Spleen (tissue), 11 donors: ENCODE results near the gene GABRG1. TPM values are rescaled to one million over a fixed set of nuclear protein-coding genes. Genes with fewer than 3 reads are reported as not detected.

ENCODE experiments used
- DNase-seq: peaks from one replicate; pipeline ENCODE4 v3.0.0-alpha.2; 2020
- H3K27ac ChIP-seq, 8 donors: fragments of 200-600 bp; sonication (generic) in 7 of 8; 1 replicate in 4 of 8; 2 replicates in 4 of 8; pipeline versions ENCODE4 v1.5.0 to v1.8.0; 2016 to 2021; ENCODE audit warnings: inconsistent platforms in 4 of 8, mild to moderate bottlenecking in 4 of 8, moderate library complexity in 1 of 8
- H3K27me3 ChIP-seq, 7 donors: fragments of 200-600 bp; sonication (generic) in 6 of 7; replicated peaks in 1 of 7; 1 replicate in 4 of 7; 2 replicates in 3 of 7; pipeline versions ENCODE4 v1.5.0 to v1.8.0; 2016 to 2021; ENCODE audit warnings: inconsistent platforms in 3 of 7, mild to moderate bottlenecking in 1 of 7
- H3K36me3 ChIP-seq, 6 donors: fragments of 200-600 bp; sonication (generic) in 5 of 6; 1 replicate in 4 of 6; 2 replicates in 2 of 6; pipeline versions ENCODE4 v1.5.0 to v1.8.0; 2016 to 2021; ENCODE audit warnings: inconsistent platforms in 2 of 6
- H3K4me1 ChIP-seq, 6 donors: fragments of 200-600 bp; sonication (generic) in 5 of 6; 1 replicate in 3 of 6; 2 replicates in 3 of 6; pipeline versions ENCODE4 v1.5.0 to v1.8.0; 2016 to 2021; ENCODE audit warnings: inconsistent platforms in 3 of 6
- H3K4me3 ChIP-seq, 8 donors: fragments of 200-600 bp; sonication (generic) in 7 of 8; 1 replicate in 4 of 8; 2 replicates in 4 of 8; pipeline versions ENCODE4 v1.5.0 to v1.8.0; 2016 to 2021; ENCODE audit warnings: inconsistent platforms in 4 of 8, mild to moderate bottlenecking in 4 of 8, moderate library complexity in 2 of 8
- H3K9me3 ChIP-seq, 8 donors: fragments of 200-600 bp; sonication (generic) in 7 of 8; 1 replicate in 4 of 8; 2 replicates in 4 of 8; pipeline versions ENCODE4 v1.5.0 to v1.8.0; 2016 to 2021; ENCODE audit warnings: inconsistent platforms in 4 of 8
- POLR2A ChIP-seq, 3 donors: fragments of 450-650 bp; IDR thresholded peaks; one replicate each; pipeline ENCODE4 v1.5.1; 2017; ENCODE audit warnings: antibody characterized with exemption in 3 of 3, mild to moderate bottlenecking in 1 of 3
- POLR2AphosphoS5 ChIP-seq, 3 donors: sonication (generic); formaldehyde crosslinking; IDR thresholded peaks; one replicate each; pipeline ENCODE4 v1.5.1; 2017; ENCODE audit warnings: antibody characterized with exemption in 3 of 3
- WGBS, 5 donors: extraction: QIAGEN DNeasy Blood & Tissue Kit in 3 of 5; methylation state at CpG; one replicate each; pipeline versions ENCODE4 v1.1.5 to v1.1.7; 2013 to 2018; 5-methylcytosine and 5-hydroxymethylcytosine counted together
- intact Hi-C: fragments of 100-400 bp; cut with DNase I; formaldehyde crosslinking; loops from one replicate; pipeline ENCODE4 v1.15.0; 2023; ENCODE audit warnings: low total_unique reads
- polyA plus RNA-seq, 3 donors: library from polyadenylated mRNA; stranded (reverse); fragments of 200-250 nt; gene quantifications; one replicate each; pipeline ENCODE4 v1.2.1, GENCODE V29; 2013
- total RNA-seq, 7 donors: library from RNA; depleted of rRNA in 3 of 7; stranded (reverse); fragments of >200 nt in 3 of 7; fragmentation: NEBNext Ultra II Directional in 4 of 7; extraction: Animal tissue kit (Norgen Biotek cat#: 25700) in 4 of 7; gene quantifications; one replicate each; pipeline versions ENCODE4 v1.1.0 to v1.2.1, GENCODE V29; 2016 to 2021
- TF ChIP-seq, protein P1 (sequence below), 11 experiments: fragments of 200-600 bp in 7 of 11; fragments of 450-650 bp in 4 of 11; sonication (generic) in 4 of 11; IDR thresholded peaks in 8 of 11; conservative IDR thresholded peaks in 3 of 11; 1 replicate in 7 of 11; 2 replicates in 4 of 11; pipeline versions ENCODE4 v1.4.0 to v1.8.0; 2016 to 2021; ENCODE audit warnings: antibody characterized with exemption in 11 of 11, inconsistent platforms in 4 of 11, mild to moderate bottlenecking in 1 of 11
- donor health status: healthy with polysubstance abuse.
- donor health status: DM: no; HTN: no; CAD: no; lungs with moderate emphysema.
- donor health status: DM: no; HTN: no; CAD: no.
- donor health status: Bipolar disorder and iron deficiency.
- donor health status: healthy.
- donor health status: DM: no; HTN: no; CAD: no.
- donor health status: DM: yes; HTN: yes; CAD: no.

GABRG1 gene
- total and polyA plus RNA-seq, 10 donors: under 0.01 to 0.09 (median 0.06) TPM; not detected in 5

- Histone ChIP-seq H3K4me3 (no peak overlapping the region), H3K27me3 (no peaks in the 10 kb centered on the region), H3K4me1 (no peaks in the 10 kb centered on the region), H3K9me3 (peaks cover 0 to 12% (median 0%) of the 10 kb centered on the region in 8 donors), H3K27ac (no peak overlapping the region), H3K36me3 (no peaks in the 10 kb centered on the region)
- 75 to 90% (median 77%) methylated on average over 2 of the region's 2 CpGs for WGBS, 5 donors
- intact Hi-C loops: no loop called here
- TF ChIP-seq, protein P1, sequence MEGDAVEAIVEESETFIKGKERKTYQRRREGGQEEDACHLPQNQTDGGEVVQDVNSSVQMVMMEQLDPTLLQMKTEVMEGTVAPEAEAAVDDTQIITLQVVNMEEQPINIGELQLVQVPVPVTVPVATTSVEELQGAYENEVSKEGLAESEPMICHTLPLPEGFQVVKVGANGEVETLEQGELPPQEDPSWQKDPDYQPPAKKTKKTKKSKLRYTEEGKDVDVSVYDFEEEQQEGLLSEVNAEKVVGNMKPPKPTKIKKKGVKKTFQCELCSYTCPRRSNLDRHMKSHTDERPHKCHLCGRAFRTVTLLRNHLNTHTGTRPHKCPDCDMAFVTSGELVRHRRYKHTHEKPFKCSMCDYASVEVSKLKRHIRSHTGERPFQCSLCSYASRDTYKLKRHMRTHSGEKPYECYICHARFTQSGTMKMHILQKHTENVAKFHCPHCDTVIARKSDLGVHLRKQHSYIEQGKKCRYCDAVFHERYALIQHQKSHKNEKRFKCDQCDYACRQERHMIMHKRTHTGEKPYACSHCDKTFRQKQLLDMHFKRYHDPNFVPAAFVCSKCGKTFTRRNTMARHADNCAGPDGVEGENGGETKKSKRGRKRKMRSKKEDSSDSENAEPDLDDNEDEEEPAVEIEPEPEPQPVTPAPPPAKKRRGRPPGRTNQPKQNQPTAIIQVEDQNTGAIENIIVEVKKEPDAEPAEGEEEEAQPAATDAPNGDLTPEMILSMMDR (IDR thresholded peaks at IDR 0.05 in 8 of 11, conservative IDR thresholded peaks at IDR 0.05 in 3 of 11): no peak
- TF ChIP-seq POLR2AphosphoS5 (IDR thresholded peaks at IDR 0.05) (no peak), POLR2A (IDR thresholded peaks at IDR 0.05) (no peak)
- DNase-seq: no peak
These were observed 72.5 kb downstream of the GABRG1 start for GRCh38 chr4:46051392-46051791.

DNA sequence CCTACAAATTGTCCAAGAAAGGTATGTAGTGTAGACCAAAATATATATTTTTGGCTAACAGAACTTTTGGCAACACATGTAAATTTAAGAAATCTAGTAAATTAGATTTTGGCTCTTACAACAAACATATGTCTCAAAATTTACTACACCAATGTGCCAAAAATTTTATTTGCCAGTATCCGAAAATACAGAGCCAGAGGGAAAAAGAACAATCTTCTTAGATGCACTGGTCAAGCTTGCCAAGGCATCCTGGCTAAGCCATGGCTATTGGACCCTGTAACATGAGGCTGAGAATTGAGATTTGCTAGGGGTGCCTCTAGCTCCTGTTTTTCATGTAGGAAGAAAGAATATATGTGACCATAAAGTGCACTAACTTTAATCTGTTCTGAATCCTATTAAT is 91.8 kb downstream of the GABRG1 start:
- no peak overlapping the region for H3K27ac ChIP-seq
- 74 to 84% (median 79%) methylated on average over 1 of the region's 1 CpG for whole genome bisulfite sequencing, 5 donors
- TF ChIP-seq, protein P1 (IDR thresholded peaks at IDR 0.05 in 8 of 11, conservative IDR thresholded peaks at IDR 0.05 in 3 of 11): no peak
- no peak overlapping the region for H3K4me3 ChIP-seq
- H3K9me3 ChIP-seq: peaks cover 0 to 23% (median 7%) of the 10 kb centered on the region in 8 donors
- H3K4me1 ChIP-seq: no peaks in the 10 kb centered on the region
- H3K36me3 ChIP-seq: no peaks in the 10 kb centered on the region
- DNase-seq: no peak
- no peaks in the 10 kb centered on the region for H3K27me3 ChIP-seq
- intact Hi-C loops: no loop called here

GRCh38 chr4:46016306-46016705 is 107.5 kb downstream of the GABRG1 start:
- no peak for DNase-seq
- H3K27me3 ChIP-seq: no peaks in the 10 kb centered on the region
- H3K4me1 ChIP-seq: no peaks in the 10 kb centered on the region
- H3K27ac ChIP-seq: no peak overlapping the region
- H3K4me3 ChIP-seq: no peak overlapping the region
- H3K9me3 ChIP-seq: peaks cover 0 to 7% (median 0%) of the 10 kb centered on the region in 8 donors
- H3K36me3 ChIP-seq: no peaks in the 10 kb centered on the region
- intact Hi-C loops: no loop called here
- TF ChIP-seq, protein P1 (IDR thresholded peaks at IDR 0.05 in 8 of 11, conservative IDR thresholded peaks at IDR 0.05 in 3 of 11): no peak
- TF ChIP-seq POLR2AphosphoS5 (IDR thresholded peaks at IDR 0.05) (no peak), POLR2A (IDR thresholded peaks at IDR 0.05) (no peak)

- H3K9me3 ChIP-seq: peaks cover 0 to 18% (median 5%) of the 10 kb centered on the region in 8 donors
- DNase-seq: no peak
- no peak overlapping the region for H3K4me3 ChIP-seq
- TF ChIP-seq POLR2A (IDR thresholded peaks at IDR 0.05): no peak
- TF ChIP-seq, protein P1 (IDR thresholded peaks at IDR 0.05 in 8 of 11, conservative IDR thresholded peaks at IDR 0.05 in 3 of 11): no peak
- TF ChIP-seq POLR2AphosphoS5 (IDR thresholded peaks at IDR 0.05): no peak
- H3K4me1 ChIP-seq: no peaks in the 10 kb centered on the region
- intact Hi-C loops: no loop called here
- H3K27ac ChIP-seq: no peak overlapping the region
- no peaks in the 10 kb centered on the region for H3K36me3 ChIP-seq
- H3K27me3 ChIP-seq: no peaks in the 10 kb centered on the region
These were observed 131.1 kb downstream of the GABRG1 start for GRCh38 chr4:45992728-45993127.
